IPS-20b (cell line): ENCODE results near the gene TCF15.
"Not testable (repeated sequence)": the region's sequence is repeated elsewhere in the genome, so short reads cannot be mapped to it uniquely, and the experiment has no call there.

Experiments
- H3K27ac ChIP-seq: one replicate; pipeline ENCODE4 v1.5.1; 2013; ENCODE audit warnings: low read length
- H3K27me3 ChIP-seq: 2 replicates; pipeline ENCODE4 v1.6.1; 2013; ENCODE audit warnings: mild to moderate bottlenecking, low read length, inconsistent platforms; ENCODE audit not compliant: insufficient read depth
- H3K36me3 ChIP-seq: 2 replicates; pipeline ENCODE4 v1.6.1; 2013; ENCODE audit warnings: low read depth, mild to moderate bottlenecking, inconsistent platforms, low read length, moderate library complexity; ENCODE audit not compliant: insufficient read depth
- H3K4me1 ChIP-seq: 2 replicates; pipeline ENCODE4 v1.6.1; 2013; ENCODE audit warnings: mild to moderate bottlenecking, control low read depth, inconsistent platforms, low read length, moderate library complexity; ENCODE audit not compliant: insufficient read depth
- H3K4me3 ChIP-seq: 2 replicates; pipeline ENCODE4 v1.5.1; 2013; ENCODE audit warnings: mild to moderate bottlenecking, low read length, inconsistent platforms
- H3K9ac ChIP-seq: 2 replicates; pipeline ENCODE4 v1.6.1; 2013; ENCODE audit warnings: low read depth, mild to moderate bottlenecking, inconsistent platforms, low read length, moderate library complexity
- H3K9me3 ChIP-seq: 2 replicates; pipeline ENCODE4 v1.6.1; 2013; ENCODE audit warnings: mild to moderate bottlenecking, low read depth, low read length, inconsistent platforms; ENCODE audit not compliant: insufficient read depth

The TCF15 gene

DNA sequence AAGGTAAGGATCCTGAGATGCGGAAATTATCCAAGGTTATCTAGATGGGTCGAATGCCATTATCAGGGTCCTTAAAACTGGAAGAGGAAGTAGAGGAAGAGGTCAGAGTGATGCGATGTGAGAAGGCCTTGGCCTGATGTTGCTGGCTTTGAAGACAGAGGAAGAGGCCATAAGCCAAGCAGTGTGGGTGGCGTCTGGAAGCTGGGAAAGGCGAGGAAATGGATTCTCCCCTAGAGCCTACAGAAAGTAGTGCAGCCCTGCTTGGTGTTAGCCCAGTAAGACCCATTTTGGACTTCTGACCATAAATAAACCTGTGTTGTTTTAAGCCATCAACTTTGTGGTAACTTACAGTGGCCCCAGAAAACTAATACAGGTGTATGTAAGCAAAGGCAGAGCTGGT is 40.8 kb upstream of the TCF15 start:
- no peak overlapping the region for H3K9ac ChIP-seq
- H3K4me3 ChIP-seq, result no peak overlapping the region
- H3K9me3 ChIP-seq, result no peaks in the 10 kb centered on the region
- H3K4me1 ChIP-seq, result peaks cover 7% of the 10 kb centered on the region
- H3K27ac ChIP-seq, result no peak overlapping the region
- H3K36me3 ChIP-seq, result peaks cover 40% of the 10 kb centered on the region
- peaks cover 11% of the 10 kb centered on the region; the same call in 1 of the 2 replicates for H3K27me3 ChIP-seq

DNA sequence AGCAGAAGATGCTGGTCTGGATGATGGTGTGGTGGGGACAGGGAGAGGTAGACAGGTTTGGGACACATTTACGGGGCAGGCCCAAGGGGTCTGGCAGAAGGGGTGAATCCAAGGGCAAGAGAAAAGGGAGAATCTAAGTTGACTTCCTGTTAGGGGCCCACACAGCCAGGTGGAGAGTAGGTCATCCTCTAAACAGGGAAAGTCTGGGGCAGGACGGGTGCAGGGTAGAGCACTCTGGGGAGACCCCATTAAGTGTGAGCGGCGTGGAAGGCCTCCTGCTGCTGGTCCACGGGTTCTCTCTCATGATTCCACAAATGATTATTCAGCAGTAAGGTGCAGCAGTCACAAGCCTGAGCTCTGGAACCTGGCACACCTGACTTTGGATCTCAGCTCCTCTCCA is 40.2 kb upstream of the TCF15 start:
- Histone ChIP-seq H3K9ac (no peak overlapping the region), H3K36me3 (peaks cover 40% of the 10 kb centered on the region), H3K4me3 (no peak overlapping the region), H3K27me3 (peaks cover 11% of the 10 kb centered on the region; the same call in 1 of the 2 replicates), H3K27ac (no peak overlapping the region), H3K9me3 (no peaks in the 10 kb centered on the region), H3K4me1 (peaks cover 10% of the 10 kb centered on the region; the same call in 1 of the 2 replicates)

DNA sequence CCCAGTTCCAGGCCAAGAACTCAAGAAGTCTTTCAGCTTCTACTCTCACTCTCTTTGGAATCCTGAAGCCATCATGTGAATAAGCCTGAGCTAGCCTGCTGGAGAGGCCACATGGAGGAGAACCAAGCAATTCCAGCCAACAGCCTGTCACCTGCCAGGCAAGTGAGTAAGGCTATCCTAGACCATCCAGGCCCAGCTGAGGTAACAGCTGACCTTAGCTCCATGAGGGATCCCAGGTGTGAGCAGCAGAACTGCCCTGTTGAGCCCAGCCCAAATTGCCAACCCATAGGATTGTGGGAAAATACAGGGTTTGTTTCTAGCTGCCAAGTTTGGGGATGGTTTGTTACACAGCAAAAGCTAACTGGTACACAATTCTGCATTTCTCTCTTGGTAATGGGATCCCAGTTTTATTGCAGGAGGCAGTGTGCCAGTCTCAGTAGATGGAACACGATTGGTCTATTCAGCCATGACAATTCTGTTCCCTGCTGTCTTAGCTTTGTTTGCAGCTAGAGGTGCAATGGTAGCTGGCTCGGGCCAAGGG is 37.4 kb upstream of the TCF15 start:
- H3K9ac ChIP-seq, result no peak overlapping the region
- peaks cover 3% of the 10 kb centered on the region; the same call in 1 of the 2 replicates for H3K4me1 ChIP-seq
- no peak overlapping the region for H3K27ac ChIP-seq
- H3K36me3 ChIP-seq, result peaks cover 40% of the 10 kb centered on the region
- no peaks in the 10 kb centered on the region for H3K27me3 ChIP-seq
- no peak overlapping the region for H3K4me3 ChIP-seq
- H3K9me3 ChIP-seq, result no peaks in the 10 kb centered on the region

DNA sequence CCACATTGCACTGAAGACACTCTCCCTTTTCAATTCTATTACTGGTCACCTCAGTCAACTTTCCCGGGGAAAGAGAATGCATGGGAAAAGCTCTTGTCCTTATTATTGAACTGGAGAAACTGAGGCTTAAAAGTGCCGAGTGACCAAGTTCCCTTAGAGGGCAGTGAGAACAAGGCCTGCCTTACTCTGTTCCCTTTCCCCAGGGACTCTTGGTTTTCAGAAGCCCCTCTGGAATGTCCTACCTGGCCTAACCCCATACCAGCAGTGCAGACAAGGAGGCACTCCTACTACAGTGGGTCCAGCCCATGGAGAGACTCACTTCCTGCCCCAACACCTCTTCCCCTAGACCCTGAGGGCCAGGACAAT is 36.7 kb upstream of the TCF15 start:
- peaks cover 3% of the 10 kb centered on the region; the same call in 1 of the 2 replicates for H3K4me1 ChIP-seq
- H3K4me3 ChIP-seq, result no peak overlapping the region
- no peaks in the 10 kb centered on the region for H3K9me3 ChIP-seq
- H3K9ac ChIP-seq, result no peak overlapping the region
- peaks cover 40% of the 10 kb centered on the region for H3K36me3 ChIP-seq
- H3K27ac ChIP-seq, result no peak overlapping the region
- no peaks in the 10 kb centered on the region for H3K27me3 ChIP-seq

DNA sequence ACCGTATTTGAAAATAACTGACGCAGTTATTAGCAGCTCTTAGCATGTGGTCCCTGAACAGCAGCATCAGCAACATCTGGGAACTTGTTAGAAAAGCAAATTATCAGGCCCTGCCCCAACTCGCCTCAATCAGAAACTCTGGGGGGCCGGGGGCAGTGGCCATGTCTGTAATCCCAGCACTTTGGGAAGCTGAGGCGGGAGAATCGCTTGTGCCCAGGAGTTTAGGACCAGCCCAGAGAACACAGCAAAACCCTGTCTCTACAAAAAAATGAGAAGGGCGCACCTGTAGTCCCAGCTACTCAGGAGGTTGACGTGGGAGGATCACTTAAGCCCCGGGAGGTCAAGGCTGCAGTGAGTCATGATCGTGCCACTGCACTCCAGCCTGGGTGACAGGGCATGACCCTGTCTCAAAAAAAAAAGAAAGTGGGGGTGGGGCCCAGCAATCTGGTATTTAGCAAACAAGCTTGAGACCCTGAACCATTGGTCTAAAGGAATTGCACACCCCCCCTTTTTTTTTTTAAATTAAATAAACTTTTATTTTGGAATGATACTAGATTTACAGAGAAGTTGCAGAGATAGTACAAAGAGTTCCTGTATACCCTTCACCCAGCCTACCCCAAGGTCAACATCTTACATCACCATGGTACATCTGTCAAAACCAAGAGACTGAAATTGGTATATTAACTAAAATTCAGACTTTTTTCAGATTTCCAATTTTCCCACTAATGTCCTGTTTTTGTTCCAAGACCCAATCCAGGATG is 36.2 kb upstream of the TCF15 start:
- Histone ChIP-seq H3K4me1 (peaks cover 3% of the 10 kb centered on the region; the same call in 1 of the 2 replicates), H3K27me3 (no peaks in the 10 kb centered on the region), H3K9ac (no peak overlapping the region), H3K27ac (no peak overlapping the region), H3K4me3 (no peak overlapping the region), H3K36me3 (peaks cover 40% of the 10 kb centered on the region), H3K9me3 (no peaks in the 10 kb centered on the region)

DNA sequence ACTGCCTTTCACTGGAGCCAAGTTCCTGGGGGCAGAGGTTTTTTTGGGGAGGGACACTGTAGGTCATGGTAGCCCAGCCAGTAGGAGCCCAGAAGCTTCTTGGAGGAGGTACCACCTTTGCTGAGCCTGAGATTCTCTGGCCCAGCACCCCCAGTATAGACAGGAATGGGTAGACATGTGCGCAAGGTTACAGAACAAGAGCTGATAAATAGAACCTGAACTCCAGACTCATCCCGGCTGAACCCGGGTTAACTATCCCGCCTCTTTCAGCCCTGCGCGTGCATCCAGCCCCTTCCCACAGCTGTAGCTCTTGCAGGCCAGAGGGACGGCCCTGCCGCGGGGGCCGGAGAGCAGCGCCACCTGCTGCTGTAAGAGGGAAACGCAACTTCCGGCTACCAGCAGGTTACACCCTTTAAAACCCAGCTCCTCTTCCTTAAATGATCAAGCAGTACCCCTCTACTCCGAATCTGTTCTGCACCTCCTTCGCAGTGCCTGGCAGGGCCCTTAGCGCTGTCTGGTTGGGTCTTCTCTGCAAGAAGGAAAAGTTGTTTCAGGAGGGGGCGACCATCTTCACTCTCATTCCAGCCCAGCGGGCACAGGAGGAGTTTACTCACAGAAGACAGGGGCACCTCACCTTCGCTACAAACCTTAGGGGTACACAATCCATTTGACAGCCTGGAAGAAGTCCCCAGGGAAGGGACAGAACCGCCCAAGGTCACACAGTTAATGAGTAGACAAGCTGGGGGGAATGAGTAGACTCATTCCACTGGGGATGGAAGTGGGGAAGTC is 35.4 kb upstream of the TCF15 start:
- Histone ChIP-seq H3K27me3 (no peaks in the 10 kb centered on the region), H3K4me3 (no peak overlapping the region), H3K4me1 (peaks cover 3% of the 10 kb centered on the region; the same call in 1 of the 2 replicates), H3K9ac (no peak overlapping the region), H3K9me3 (no peaks in the 10 kb centered on the region), H3K36me3 (peaks cover 35% of the 10 kb centered on the region), H3K27ac (no peak overlapping the region)

DNA sequence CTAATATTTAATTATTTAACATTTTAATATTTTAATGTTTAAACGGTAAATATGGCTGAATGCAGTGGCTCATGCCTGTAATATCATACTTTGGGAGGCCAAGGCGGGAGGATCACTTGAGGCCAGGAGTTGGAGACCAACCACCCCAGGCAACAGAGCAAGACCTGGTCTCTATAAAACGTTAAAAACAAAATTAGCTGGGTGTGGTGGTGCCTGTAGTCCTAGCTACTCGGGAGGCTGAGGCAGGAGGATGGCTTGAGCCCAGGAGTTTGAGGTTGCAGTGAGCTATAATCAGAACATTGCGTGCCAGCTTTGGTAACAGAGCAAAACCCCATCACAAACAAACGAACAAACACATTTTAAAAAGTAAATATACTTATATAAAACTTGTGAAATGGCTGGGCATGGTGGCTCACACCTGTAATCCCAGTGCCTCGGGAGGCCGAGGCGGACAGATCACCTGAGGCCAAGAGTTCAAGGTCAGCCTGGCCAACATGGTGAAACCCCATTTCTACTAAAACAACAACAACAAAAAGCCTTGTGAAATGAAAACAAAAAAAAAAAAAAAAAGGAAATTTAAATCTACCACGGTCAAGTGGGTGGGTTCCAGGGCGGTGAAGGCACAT is 34.7 kb upstream of the TCF15 start:
- Histone ChIP-seq H3K4me1 (peaks cover 3% of the 10 kb centered on the region; the same call in 1 of the 2 replicates), H3K9ac (no peak overlapping the region), H3K9me3 (no peaks in the 10 kb centered on the region), H3K27me3 (no peaks in the 10 kb centered on the region), H3K27ac (no peak overlapping the region), H3K36me3 (peaks cover 28% of the 10 kb centered on the region), H3K4me3 (no peak overlapping the region)

DNA sequence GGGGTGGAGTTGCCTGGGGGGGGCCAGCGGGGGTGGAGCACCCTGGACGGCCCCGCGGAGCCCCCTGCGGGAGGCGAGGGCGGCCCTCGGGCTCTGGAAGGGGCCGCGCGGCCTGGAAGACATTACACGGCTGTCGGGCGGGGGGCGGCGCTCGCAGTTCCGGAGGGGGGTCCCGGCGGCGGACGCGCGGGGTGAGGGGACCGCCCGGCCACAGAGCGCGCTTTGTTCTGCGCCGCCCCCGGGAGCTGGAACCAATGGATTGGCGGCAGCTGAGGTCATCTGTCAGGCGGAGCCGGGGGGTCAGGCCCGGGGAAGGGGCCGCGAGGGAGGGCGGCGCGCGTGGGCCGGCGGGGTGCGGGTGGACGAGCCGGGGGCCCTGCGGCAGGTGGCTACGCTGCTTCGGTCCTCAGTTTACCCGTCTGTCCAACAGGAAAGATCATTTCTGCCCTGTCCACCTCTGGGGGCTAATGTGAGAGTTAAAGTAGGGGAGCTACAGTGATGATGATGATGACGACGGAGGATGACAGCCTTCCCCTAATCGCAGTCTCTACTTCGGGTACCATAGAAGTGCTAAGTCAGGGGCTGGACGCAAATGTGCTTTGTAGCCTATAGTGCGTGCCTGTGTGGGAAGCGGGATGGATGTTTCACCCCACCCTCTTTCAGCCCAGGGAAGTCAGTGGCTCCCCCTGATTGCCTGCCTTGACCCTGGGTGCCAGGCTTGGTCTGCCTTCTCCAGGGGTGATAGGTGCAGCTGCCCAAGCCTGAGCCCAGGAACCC is 32.5 kb upstream of the TCF15 start:
- peaks cover 3% of the 10 kb centered on the region; the same call in 1 of the 2 replicates for H3K4me1 ChIP-seq
- peaks cover 10% of the 10 kb centered on the region for H3K36me3 ChIP-seq
- H3K9me3 ChIP-seq, result no peaks in the 10 kb centered on the region
- no peak overlapping the region for H3K9ac ChIP-seq
- H3K4me3 ChIP-seq, result no peak overlapping the region
- no peak overlapping the region for H3K27ac ChIP-seq
- H3K27me3 ChIP-seq, result no peaks in the 10 kb centered on the region

DNA sequence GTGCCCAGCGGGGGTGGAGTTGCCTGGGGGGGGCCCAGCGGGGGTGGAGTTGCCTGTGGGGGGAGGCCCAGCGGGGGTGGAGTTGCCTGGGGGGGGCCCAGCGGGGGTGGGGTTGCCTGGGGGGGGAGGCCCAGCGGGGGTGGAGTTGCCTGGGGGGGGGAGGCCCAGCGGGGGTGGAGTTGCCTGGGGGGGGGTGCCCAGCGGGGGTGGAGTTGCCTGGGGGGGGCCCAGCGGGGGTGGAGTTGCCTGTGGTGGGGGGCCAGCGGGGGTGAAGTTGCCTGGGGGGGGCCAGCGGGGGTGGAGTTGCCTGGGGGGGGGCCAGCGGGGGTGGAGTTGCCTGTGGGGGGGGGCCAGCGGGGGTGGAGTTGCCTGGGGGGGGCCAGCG is 31.9 kb upstream of the TCF15 start:
- not testable (repeated sequence) for H3K4me1 ChIP-seq, H3K27me3 ChIP-seq, H3K9me3 ChIP-seq, H3K9ac ChIP-seq, H3K27ac ChIP-seq, H3K36me3 ChIP-seq, H3K4me3 ChIP-seq

DNA sequence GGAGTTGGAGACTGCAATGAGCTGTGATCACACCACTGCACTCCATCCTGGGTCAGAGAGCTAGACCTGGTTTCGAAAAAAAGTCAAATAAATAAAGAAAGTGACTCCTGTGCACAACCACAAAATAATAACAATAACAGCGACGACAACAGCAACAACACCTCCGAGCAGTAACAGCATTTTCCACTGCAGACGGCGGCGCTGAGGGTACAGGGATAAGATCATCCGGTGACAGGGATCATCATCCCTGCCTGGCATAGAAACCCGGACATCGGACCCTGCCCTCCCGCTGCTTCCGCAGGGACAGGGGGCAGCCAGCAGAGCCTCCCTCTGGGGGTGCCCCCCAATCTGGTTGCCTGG is 31.4 kb upstream of the TCF15 start:
- Histone ChIP-seq H3K36me3 (no peaks in the 10 kb centered on the region), H3K9ac (no peak overlapping the region), H3K9me3 (no peaks in the 10 kb centered on the region), H3K4me1 (peaks cover 3% of the 10 kb centered on the region; the same call in 1 of the 2 replicates), H3K4me3 (no peak overlapping the region), H3K27ac (no peak overlapping the region), H3K27me3 (no peaks in the 10 kb centered on the region)
